Ectodermal cell (in vitro differentiated cells): Measurements from ENCODE around the gene MLN.
"Not testable (repeated sequence)": the region's sequence is repeated elsewhere in the genome, so short reads cannot be mapped to it uniquely, and the experiment has no call there.

Source experiments
- H3K27ac ChIP-seq: 2 replicates; pipeline ENCODE4 v1.7.0; 2013; ENCODE audit warnings: mild to moderate bottlenecking, low read depth, low read length; ENCODE audit not compliant: insufficient read depth, poor library complexity, severe bottlenecking
- H3K27me3 ChIP-seq: 2 replicates; pipeline ENCODE4 v1.7.0; 2013; ENCODE audit warnings: mild to moderate bottlenecking, low read length; ENCODE audit not compliant: insufficient read depth, control insufficient read depth, poor library complexity, severe bottlenecking
- H3K36me3 ChIP-seq: one replicate; pipeline ENCODE4 v1.7.0; 2013; ENCODE audit warnings: low read length; ENCODE audit not compliant: control insufficient read depth, insufficient read depth
- H3K4me1 ChIP-seq: one replicate; pipeline ENCODE4 v1.7.0; 2013; ENCODE audit warnings: low read length; ENCODE audit not compliant: control insufficient read depth, insufficient read depth
- H3K4me3 ChIP-seq: 2 replicates; pipeline ENCODE4 v1.7.0; 2013; ENCODE audit warnings: low read depth, low read length, control low read depth; ENCODE audit not compliant: insufficient read depth
- H3K9me3 ChIP-seq: 2 replicates; pipeline ENCODE4 v1.7.0; 2013; ENCODE audit warnings: mild to moderate bottlenecking, low read length, moderate library complexity; ENCODE audit not compliant: control insufficient read depth
- WGBS, 2 experiments: methylation state at CpG; one replicate each; pipeline ENCODE4 v1.1.7; 2013; ENCODE audit warnings: missing lambda C conversion rate in 2 of 2; 5-methylcytosine and 5-hydroxymethylcytosine counted together

MLN gene

GRCh38 chr6:33834401-33835392 is 30.9 kb upstream of the MLN start:
- Histone ChIP-seq H3K36me3 (no peaks in the 10 kb centered on the region), H3K9me3 (no peaks in the 10 kb centered on the region), H3K4me1 (peaks cover 28% of the 10 kb centered on the region), H3K27me3 (no peaks in the 10 kb centered on the region), H3K27ac (no peak overlapping the region), H3K4me3 (no peak overlapping the region)
- WGBS, 2 experiments, result 95% methylated on average over 22 of the region's 22 CpGs

DNA sequence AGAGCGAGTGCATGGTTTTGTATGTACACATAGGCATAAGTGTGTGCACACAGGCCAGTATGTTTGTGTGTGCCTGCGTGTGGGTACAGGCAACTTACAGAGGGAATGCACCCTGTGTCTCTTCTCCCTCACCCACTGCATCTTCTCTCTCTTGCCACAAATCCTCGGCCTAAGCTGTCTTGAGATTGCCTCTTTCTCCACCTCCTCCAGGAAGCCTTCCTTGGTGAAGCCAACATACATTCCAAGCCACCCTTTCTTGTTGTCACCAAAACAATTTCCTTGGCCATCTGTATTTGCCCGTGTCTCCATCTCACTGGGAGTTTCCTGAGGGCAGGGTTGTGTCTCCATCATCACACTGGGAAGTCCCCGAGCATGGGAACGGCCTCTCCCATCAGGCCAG is 29.8 kb upstream of the MLN start:
- Histone ChIP-seq H3K4me1 (peaks cover 20% of the 10 kb centered on the region), H3K27ac (no peak overlapping the region), H3K4me3 (no peak overlapping the region), H3K9me3 (no peaks in the 10 kb centered on the region), H3K27me3 (no peaks in the 10 kb centered on the region), H3K36me3 (no peaks in the 10 kb centered on the region)
- 95 to 96% methylated on average over 6 of the region's 6 CpGs for WGBS, 2 experiments

DNA sequence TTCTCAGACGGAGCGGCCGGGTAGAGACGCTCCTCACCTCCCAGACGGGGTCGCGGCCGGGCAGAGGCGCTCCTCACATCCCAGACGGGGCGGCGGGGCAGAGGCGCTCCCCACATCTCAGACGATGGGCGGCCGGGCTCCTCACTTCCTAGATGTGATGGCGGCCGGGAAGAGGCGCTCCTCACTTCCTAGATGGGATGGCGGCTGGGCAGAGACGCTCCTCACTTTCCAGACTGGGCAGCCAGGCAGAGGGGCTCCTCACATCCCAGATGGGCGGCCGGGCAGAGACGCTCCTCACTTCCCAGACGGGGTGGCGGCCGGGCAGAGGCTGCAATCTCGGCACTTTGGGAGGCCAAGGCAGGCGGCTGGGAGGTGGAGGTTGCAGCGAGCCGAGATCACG is 29.0 kb upstream of the MLN start:
- not testable (repeated sequence) for H3K36me3 ChIP-seq, H3K9me3 ChIP-seq, H3K27ac ChIP-seq, H3K27me3 ChIP-seq, H3K4me3 ChIP-seq
- peaks cover 15% of the 10 kb centered on the region for H3K4me1 ChIP-seq
- 96 to 97% methylated on average over 24 of the region's 32 CpGs for WGBS, 2 experiments

- not testable (repeated sequence) for H3K4me3 ChIP-seq, H3K9me3 ChIP-seq, H3K36me3 ChIP-seq, H3K27me3 ChIP-seq, H3K27ac ChIP-seq
- 89 to 91% methylated on average over 3 to 4 of the region's 5 CpGs for WGBS, 2 experiments
- H3K4me1 ChIP-seq, result peaks cover 16% of the 10 kb centered on the region
Observed at GRCh38 chr6:33831725-33832124, 27.9 kb upstream of the MLN start.

DNA sequence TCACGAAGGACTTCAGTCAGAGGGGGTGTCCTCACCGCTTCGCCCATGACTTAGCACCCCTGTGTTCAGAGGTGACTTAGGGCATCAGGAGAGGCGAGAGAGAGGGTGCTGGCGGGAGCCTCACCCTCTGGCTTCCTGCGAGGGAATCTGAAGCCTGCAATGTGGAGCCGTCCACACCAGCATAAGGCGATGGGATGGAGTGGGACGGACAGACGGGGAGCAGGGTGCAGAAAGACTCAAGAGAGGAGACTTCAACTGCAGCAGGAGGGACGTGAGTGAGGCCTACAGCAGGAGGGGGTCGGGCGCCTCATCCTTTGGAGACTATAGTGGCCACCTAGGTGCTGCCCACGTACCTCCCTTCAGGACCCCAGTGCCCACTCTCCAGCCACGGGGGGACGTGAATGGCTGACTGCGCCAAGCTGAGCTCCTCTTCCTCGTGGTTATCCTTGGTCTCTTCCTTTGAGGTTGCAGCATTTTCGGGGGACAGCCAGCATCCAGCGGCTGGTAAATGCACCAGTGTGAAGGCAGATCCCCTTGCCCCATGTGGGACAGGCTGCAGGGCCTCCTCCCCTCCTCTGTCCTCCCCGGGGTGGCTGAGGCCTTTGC is 26.9 kb upstream of the MLN start:
- no peaks in the 10 kb centered on the region for H3K9me3 ChIP-seq
- H3K4me3 ChIP-seq, result no peak overlapping the region
- H3K36me3 ChIP-seq, result no peaks in the 10 kb centered on the region
- H3K27me3 ChIP-seq, result no peaks in the 10 kb centered on the region
- peaks cover 16% of the 10 kb centered on the region for H3K4me1 ChIP-seq
- no peak overlapping the region for H3K27ac ChIP-seq
- WGBS, 2 experiments, result 89% methylated on average over 21 of the region's 21 CpGs

DNA sequence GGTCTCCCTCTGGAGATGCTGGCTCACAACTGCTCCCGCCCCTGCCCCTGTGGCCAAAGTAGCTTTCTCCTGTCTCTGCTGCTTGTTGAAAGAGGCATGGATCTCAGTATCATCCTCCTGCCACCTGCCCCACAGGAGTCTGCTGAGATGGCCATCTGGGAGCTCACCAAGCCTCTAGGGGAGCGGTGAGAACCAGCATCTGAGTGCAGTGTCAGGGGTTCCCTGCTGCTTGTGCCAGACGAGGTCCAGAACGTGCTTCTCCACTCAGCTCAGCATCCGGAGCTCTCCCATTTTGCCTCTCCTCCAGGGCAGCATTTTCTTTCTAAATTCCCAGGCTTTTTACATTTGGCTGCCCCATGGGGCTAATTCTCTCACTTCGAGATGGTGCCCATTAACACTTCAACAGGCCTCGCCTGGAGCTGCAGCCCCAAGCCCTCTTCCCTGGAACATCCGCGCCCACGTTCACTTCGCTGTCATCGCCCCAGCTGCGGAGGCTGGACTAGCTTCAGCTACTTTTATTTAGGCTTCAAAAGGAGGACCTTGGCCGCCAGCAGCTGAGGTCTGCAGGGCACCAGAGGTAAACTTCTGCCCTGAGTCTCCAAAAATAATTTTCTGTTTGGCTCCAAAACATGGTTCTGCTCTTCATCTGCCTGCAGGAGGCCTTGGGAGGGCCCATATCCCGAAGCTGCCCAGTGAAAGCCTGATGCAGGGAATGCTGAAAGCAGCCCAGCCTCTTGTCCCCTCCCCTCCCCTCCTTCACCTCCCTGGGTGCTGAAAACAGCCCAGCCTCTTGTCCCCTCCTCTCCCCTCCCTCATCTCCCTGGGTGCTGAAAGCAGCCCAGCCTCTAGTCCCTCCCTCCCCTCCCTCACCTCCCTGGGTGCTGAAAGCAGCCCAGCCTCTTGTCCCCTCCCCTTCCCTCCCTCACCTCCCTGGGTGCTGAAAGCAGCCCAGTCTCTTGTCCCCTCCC is 25.2 kb upstream of the MLN start:
- Histone ChIP-seq H3K27ac (no peak overlapping the region), H3K36me3 (no peaks in the 10 kb centered on the region), H3K4me1 (peaks cover 16% of the 10 kb centered on the region), H3K9me3 (no peaks in the 10 kb centered on the region), H3K4me3 (no peak overlapping the region), H3K27me3 (no peaks in the 10 kb centered on the region)
- WGBS, 2 experiments, result 23 to 29% methylated on average over 15 of the region's 15 CpGs

DNA sequence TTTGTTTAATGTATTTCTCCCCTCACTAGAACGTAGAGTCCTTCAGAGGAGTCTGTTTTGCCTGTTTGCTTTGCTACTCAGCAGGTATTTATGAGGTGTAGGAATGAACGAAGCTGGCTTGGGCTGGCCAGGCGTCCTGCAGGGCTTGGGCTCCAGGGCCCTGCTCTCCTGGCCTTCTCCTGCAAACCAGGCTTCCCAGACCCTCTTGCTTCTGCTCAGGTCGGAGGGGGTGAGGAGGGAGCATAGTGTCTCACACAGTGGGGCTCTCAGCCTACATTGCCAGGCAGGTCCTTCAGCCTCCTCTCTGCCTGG is 24.6 kb upstream of the MLN start:
- Histone ChIP-seq H3K4me3 (no peak overlapping the region), H3K27me3 (no peaks in the 10 kb centered on the region), H3K36me3 (no peaks in the 10 kb centered on the region), H3K27ac (no peak overlapping the region), H3K4me1 (peaks cover 16% of the 10 kb centered on the region), H3K9me3 (no peaks in the 10 kb centered on the region)
- WGBS, 2 experiments, result 60 to 73% methylated on average over 4 of the region's 4 CpGs

DNA sequence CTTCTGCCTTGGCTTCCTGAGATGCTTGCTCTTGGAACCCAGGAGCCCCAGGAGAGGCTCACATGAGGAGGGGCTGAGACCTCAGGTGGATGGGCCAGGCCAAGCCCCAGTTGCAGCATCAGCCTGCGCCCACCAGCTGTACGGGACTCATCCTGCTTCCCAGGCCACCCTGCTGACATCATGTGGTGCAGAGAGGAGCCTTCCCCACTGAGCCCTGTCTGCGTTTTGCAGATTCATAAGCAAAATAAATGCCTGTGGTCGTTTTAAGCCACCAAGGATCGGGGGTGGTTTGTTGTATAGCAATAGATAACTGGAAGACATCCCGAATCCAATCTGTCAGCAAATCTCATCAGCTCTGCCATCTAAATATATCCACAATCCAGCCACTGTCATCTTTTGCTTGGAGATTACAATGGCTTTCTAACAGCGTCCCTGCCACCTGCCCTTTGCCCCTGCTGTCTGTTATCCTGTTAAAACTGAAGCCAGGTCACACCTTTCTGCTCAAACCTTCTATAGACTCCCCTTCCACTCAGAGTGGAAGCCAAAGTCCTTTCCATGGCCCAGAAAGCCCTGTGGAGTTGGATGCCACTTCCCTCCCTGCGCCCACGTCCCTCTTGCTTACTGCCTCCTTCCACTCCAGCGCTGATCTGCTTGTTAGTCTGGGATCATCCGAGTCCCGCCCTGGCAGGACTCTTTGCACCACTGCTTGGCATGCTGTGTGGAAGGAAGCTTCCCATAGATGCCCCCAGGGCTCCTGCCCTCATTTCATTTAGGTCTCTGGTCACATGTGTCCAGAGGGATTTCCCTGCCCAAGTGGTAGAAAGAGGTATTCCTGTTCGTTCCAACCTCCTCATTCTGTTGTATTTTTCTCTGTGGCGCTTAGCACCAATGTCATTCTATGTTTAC is 24.0 kb upstream of the MLN start:
- H3K9me3 ChIP-seq, result no peaks in the 10 kb centered on the region
- no peak overlapping the region for H3K27ac ChIP-seq
- no peak overlapping the region for H3K4me3 ChIP-seq
- 86 to 91% methylated on average over 14 of the region's 14 CpGs for WGBS, 2 experiments
- H3K36me3 ChIP-seq, result no peaks in the 10 kb centered on the region
- H3K27me3 ChIP-seq, result no peaks in the 10 kb centered on the region
- H3K4me1 ChIP-seq, result peaks cover 16% of the 10 kb centered on the region

GRCh38 chr6:33826537-33826936 is 22.7 kb upstream of the MLN start:
- H3K27ac ChIP-seq, result no peak overlapping the region
- peaks cover 16% of the 10 kb centered on the region for H3K4me1 ChIP-seq
- 77 to 82% methylated on average over 2 of the region's 2 CpGs for whole genome bisulfite sequencing, 2 experiments
- no peaks in the 10 kb centered on the region for H3K9me3 ChIP-seq
- H3K4me3 ChIP-seq, result no peak overlapping the region
- no peaks in the 10 kb centered on the region for H3K27me3 ChIP-seq
- no peaks in the 10 kb centered on the region for H3K36me3 ChIP-seq
